ENCODE results near the gene SETD3. TPM values are rescaled to one million over a fixed set of nuclear protein-coding genes. Genes with fewer than 3 reads are reported as not detected.

The SETD3 gene
- total and polyA plus RNA-seq, 8 donors = 36.3 to 78.7 (median 40.5) TPM

GRCh38 chr14:99388286-99388685, 92.4 kb downstream of the SETD3 start:
- Histone ChIP-seq H3K27me3 (peaks cover 0 to 31% of the 10 kb centered on the region in 2 donors), H3K4me3 (no peak overlapping the region), H3K36me3 (no peaks in the 10 kb centered on the region), H3K9me3 (no peaks in the 10 kb centered on the region), H3K4me1 (peaks cover 0 to 15% of the 10 kb centered on the region in 2 donors), H3K27ac (no peak overlapping the region)
- TF ChIP-seq, protein P1, sequence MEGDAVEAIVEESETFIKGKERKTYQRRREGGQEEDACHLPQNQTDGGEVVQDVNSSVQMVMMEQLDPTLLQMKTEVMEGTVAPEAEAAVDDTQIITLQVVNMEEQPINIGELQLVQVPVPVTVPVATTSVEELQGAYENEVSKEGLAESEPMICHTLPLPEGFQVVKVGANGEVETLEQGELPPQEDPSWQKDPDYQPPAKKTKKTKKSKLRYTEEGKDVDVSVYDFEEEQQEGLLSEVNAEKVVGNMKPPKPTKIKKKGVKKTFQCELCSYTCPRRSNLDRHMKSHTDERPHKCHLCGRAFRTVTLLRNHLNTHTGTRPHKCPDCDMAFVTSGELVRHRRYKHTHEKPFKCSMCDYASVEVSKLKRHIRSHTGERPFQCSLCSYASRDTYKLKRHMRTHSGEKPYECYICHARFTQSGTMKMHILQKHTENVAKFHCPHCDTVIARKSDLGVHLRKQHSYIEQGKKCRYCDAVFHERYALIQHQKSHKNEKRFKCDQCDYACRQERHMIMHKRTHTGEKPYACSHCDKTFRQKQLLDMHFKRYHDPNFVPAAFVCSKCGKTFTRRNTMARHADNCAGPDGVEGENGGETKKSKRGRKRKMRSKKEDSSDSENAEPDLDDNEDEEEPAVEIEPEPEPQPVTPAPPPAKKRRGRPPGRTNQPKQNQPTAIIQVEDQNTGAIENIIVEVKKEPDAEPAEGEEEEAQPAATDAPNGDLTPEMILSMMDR (IDR thresholded peaks at IDR 0.05) = no peak
- intact Hi-C loops (cut with DNase I) = no loop called here
- DNase-seq (no peak), ATAC-seq (no peak)

DNA sequence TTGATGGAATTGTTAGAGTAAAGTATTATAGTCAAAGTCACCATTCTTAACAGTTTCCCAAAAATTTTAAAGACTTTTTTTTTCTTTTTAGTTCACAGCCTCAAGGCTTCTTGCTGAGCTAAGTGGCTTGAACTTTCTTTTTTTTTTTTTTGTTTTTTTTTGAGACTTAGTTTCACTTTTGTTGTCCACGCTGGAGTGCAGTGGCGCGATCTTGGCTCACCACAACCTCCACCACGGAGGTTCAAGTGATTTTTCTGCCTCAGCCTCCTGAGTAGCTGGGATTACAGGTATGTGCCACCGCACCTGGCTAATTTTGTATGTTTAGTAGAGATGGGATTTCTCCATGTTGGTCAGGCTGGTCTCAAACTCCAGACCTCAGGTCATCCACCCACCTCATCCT, 92.8 kb downstream of the SETD3 start:
- Histone ChIP-seq H3K36me3 (no peaks in the 10 kb centered on the region), H3K4me3 (no peak overlapping the region), H3K9me3 (no peaks in the 10 kb centered on the region), H3K4me1 (peaks cover 0 to 14% of the 10 kb centered on the region in 2 donors), H3K27me3 (peaks cover 0 to 35% of the 10 kb centered on the region in 2 donors), H3K27ac (no peak overlapping the region)
- ATAC-seq (no peak), DNase-seq (no peak)
- TF ChIP-seq, protein P1 (IDR thresholded peaks at IDR 0.05) = no peak
- intact Hi-C loops (cut with DNase I) = no loop called here

GRCh38 chr14:99384450-99385417, 95.9 kb downstream of the SETD3 start:
- DNase-seq = no peak
- no peak overlapping the region for H3K27ac ChIP-seq
- TF ChIP-seq, protein P1 (IDR thresholded peaks at IDR 0.05) = no peak
- H3K27me3 ChIP-seq = peaks cover 0 to 65% of the 10 kb centered on the region in 2 donors
- H3K4me3 ChIP-seq = no peak overlapping the region
- intact Hi-C loops (cut with DNase I) = no loop called here
- no peaks in the 10 kb centered on the region for H3K36me3 ChIP-seq
- peaks cover 0 to 3% of the 10 kb centered on the region in 2 donors for H3K4me1 ChIP-seq
- ATAC-seq = no peak
- H3K9me3 ChIP-seq = no peaks in the 10 kb centered on the region

GRCh38 chr14:99383472-99384449, 96.9 kb downstream of the SETD3 start:
- H3K27me3 ChIP-seq = peaks cover 0 to 68% of the 10 kb centered on the region in 2 donors
- H3K9me3 ChIP-seq = no peaks in the 10 kb centered on the region
- ATAC-seq (no peak), DNase-seq (no peak)
- TF ChIP-seq, protein P1 (IDR thresholded peaks at IDR 0.05) = no peak
- no peak overlapping the region for H3K4me3 ChIP-seq
- no peaks in the 10 kb centered on the region for H3K4me1 ChIP-seq
- no peak overlapping the region for H3K27ac ChIP-seq
- H3K36me3 ChIP-seq = no peaks in the 10 kb centered on the region
- intact Hi-C loops (cut with DNase I) = no loop called here

All from left lung (tissue), 10 donors.